Measurements from ENCODE around the gene TNS2. TPM values are rescaled to one million over a fixed set of nuclear protein-coding genes. Genes with fewer than 3 reads are reported as not detected.

TNS2 gene
- total and polyA plus RNA-seq, 4 donors, result 130 to 412 (median 236) TPM

Small RNAs within 50 kb of the gene (microRNA-seq; reads per million reads assigned to microRNA genes)
- gene MIR6757, result 0.60 to 0.99 reads per million in 2 donors

Other genes with a start within 250 kb of the TNS2 start
- not detected for gene KRT4, start 235.9 kb upstream of the TNS2 start, total RNA-seq
- gene KRT4, start 235.9 kb upstream of the TNS2 start, polyA plus RNA-seq, result 1 to 10 TPM; 3.9 to 4.6 TPM
- gene KRT79, start 215.8 kb upstream of the TNS2 start, total RNA-seq, result not detected
- gene KRT79, start 215.8 kb upstream of the TNS2 start, polyA plus RNA-seq, result not detected
- not detected for gene KRT78, start 201.1 kb upstream of the TNS2 start, total RNA-seq
- 1 to 10 TPM in 1 of 2 donors, under 1 TPM in 1; 0.10 to 2.0 TPM for gene KRT78, start 201.1 kb upstream of the TNS2 start, polyA plus RNA-seq
- 100 to 1,000 TPM in 1 of 2 donors, 10 to 100 TPM in 1; 34.5 to 102 TPM for gene KRT8, start 145.0 kb upstream of the TNS2 start, total RNA-seq
- gene KRT8, start 145.0 kb upstream of the TNS2 start, polyA plus RNA-seq, result 100 to 1,000 TPM in 1 of 2 donors, 10 to 100 TPM in 1; 39.4 to 323 TPM
- gene KRT18, start 100.9 kb upstream of the TNS2 start, total RNA-seq, result 1 to 10 TPM; 3.9 to 9.0 TPM
- 10 to 100 TPM; 15.8 to 54.1 TPM for gene KRT18, start 100.9 kb upstream of the TNS2 start, polyA plus RNA-seq
- 100 to 1,000 TPM; 353 to 439 TPM for gene EIF4B, start 43.6 kb upstream of the TNS2 start, total RNA-seq
- gene EIF4B, start 43.6 kb upstream of the TNS2 start, polyA plus RNA-seq, result 100 to 1,000 TPM; 147 to 259 TPM
- 100 to 1,000 TPM in 1 of 2 donors, 10 to 100 TPM in 1; 71.6 to 101 TPM for gene SPRYD3, start 29.3 kb downstream of the TNS2 start, total RNA-seq
- gene SPRYD3, start 29.3 kb downstream of the TNS2 start, polyA plus RNA-seq, result 10 to 100 TPM; 53.8 to 60.9 TPM
- gene IGFBP6, start 47.6 kb downstream of the TNS2 start, total RNA-seq, result 100 to 1,000 TPM; 820 to 979 TPM
- 100 to 1,000 TPM; 507 to 837 TPM for gene IGFBP6, start 47.6 kb downstream of the TNS2 start, polyA plus RNA-seq
- gene SOAT2, start 53.4 kb downstream of the TNS2 start, total RNA-seq, result 1 to 10 TPM in 1 of 2 donors, under 1 TPM in 1; 0.63 to 1.2 TPM
- gene SOAT2, start 53.4 kb downstream of the TNS2 start, polyA plus RNA-seq, result 1 to 10 TPM; 1.5 to 3.4 TPM
- 10 to 100 TPM; 34.0 to 46.3 TPM for gene ZNF740, start 130.7 kb downstream of the TNS2 start, total RNA-seq
- 10 to 100 TPM in 1 of 2 donors, 1 to 10 TPM in 1; 4.1 to 15.7 TPM for gene ZNF740, start 130.7 kb downstream of the TNS2 start, polyA plus RNA-seq
- gene CSAD, start 130.9 kb downstream of the TNS2 start, total RNA-seq, result 10 to 100 TPM; 52.7 to 74.4 TPM
- gene CSAD, start 130.9 kb downstream of the TNS2 start, polyA plus RNA-seq, result 100 to 1,000 TPM in 1 of 2 donors, 1 to 10 TPM in 1; 5.0 to 118 TPM
- gene ITGB7, start 157.2 kb downstream of the TNS2 start, total RNA-seq, result 1 to 10 TPM; 3.2 to 5.8 TPM
- gene ITGB7, start 157.2 kb downstream of the TNS2 start, polyA plus RNA-seq, result 1 to 10 TPM; 1.4 to 4.9 TPM
- 10 to 100 TPM; 32.7 to 63.9 TPM for gene RARG, start 182.1 kb downstream of the TNS2 start, total RNA-seq
- 10 to 100 TPM; 14.5 to 35.6 TPM for gene RARG, start 182.1 kb downstream of the TNS2 start, polyA plus RNA-seq
- gene ESPL1, start 218.2 kb downstream of the TNS2 start, total RNA-seq, result 1 to 10 TPM in 1 of 2 donors, under 1 TPM in 1; 0.49 to 2.8 TPM
- gene ESPL1, start 218.2 kb downstream of the TNS2 start, polyA plus RNA-seq, result 1 to 10 TPM in 1 of 2 donors, under 1 TPM in 1; 0.38 to 2.5 TPM
- 100 to 1,000 TPM; 386 to 452 TPM for gene PFDN5, start 245.5 kb downstream of the TNS2 start, total RNA-seq
- 1,000 to 10,000 TPM; 1,642 to 3,916 TPM for gene PFDN5, start 245.5 kb downstream of the TNS2 start, polyA plus RNA-seq
- gene MYG1, start 249.6 kb downstream of the TNS2 start, total RNA-seq, result 10 to 100 TPM; 32.7 to 43.6 TPM
- gene MYG1, start 249.6 kb downstream of the TNS2 start, polyA plus RNA-seq, result 100 to 1,000 TPM in 1 of 2 donors, 10 to 100 TPM in 1; 38.6 to 112 TPM

Data from aorta (tissue), 4 donors.